GM08714 (cell line): Measurements from ENCODE around the gene TAOK2.
A peak's percentile ranks its signal among the peaks of the same experiment; 100 is the strongest.

Experiments
- H3K4me3 ChIP-seq: fragments of 200-500 bp; sonication (Bioruptor generic); 2 replicates; pipeline ENCODE4 v1.5.1; 2014; ENCODE audit warnings: mild to moderate bottlenecking, low read length, inconsistent platforms
- ZNF274 ChIP-seq: IDR thresholded peaks from 2 replicates; pipeline ENCODE4 v1.6.1; 2012; ENCODE audit warnings: mild to moderate bottlenecking, low read depth, low read length

The TAOK2 gene

GRCh38 chr16:29975811-29976511 lies 2.3 kb downstream of the TAOK2 start:
- no peak for TF ChIP-seq ZNF274
- peak overlapping the region; percentile 90 for H3K4me3 ChIP-seq

- TF ChIP-seq ZNF274, result no peak
- no peak overlapping the region for H3K4me3 ChIP-seq
Measured at GRCh38 chr16:29977063-29977825, 3.6 kb downstream of the TAOK2 start.

- no peak for TF ChIP-seq ZNF274
Measured at GRCh38 chr16:29978081-29978480, 4.4 kb downstream of the TAOK2 start.

GRCh38 chr16:29978564-29979270 lies 5.0 kb downstream of the TAOK2 start:
- H3K4me3 ChIP-seq, result no peak overlapping the region
- TF ChIP-seq ZNF274, result no peak

More at GRCh38 chr16:29978081-29978480, 4.4 kb downstream of the TAOK2 start:
- no peak overlapping the region for H3K4me3 ChIP-seq

- H3K4me3 ChIP-seq, result no peak overlapping the region
- no peak for TF ChIP-seq ZNF274
Measured at GRCh38 chr16:29982560-29983419, 9.1 kb downstream of the TAOK2 start.

GRCh38 chr16:29983420-29984136 lies 9.9 kb downstream of the TAOK2 start:
- no peak overlapping the region for H3K4me3 ChIP-seq
- no peak for TF ChIP-seq ZNF274

GRCh38 chr16:29984137-29984763 lies 10.6 kb downstream of the TAOK2 start:
- no peak for TF ChIP-seq ZNF274
- H3K4me3 ChIP-seq, result no peak overlapping the region

GRCh38 chr16:29984764-29985147 lies 11.1 kb downstream of the TAOK2 start:
- no peak for TF ChIP-seq ZNF274
- H3K4me3 ChIP-seq, result no peak overlapping the region

- no peak for TF ChIP-seq ZNF274
- H3K4me3 ChIP-seq, result no peak overlapping the region
Measured at GRCh38 chr16:29985271-29985811, 11.7 kb downstream of the TAOK2 start.

GRCh38 chr16:29986231-29986630 lies 12.6 kb downstream of the TAOK2 start:
- no peak for TF ChIP-seq ZNF274

GRCh38 chr16:29986931-29987330 lies 13.3 kb downstream of the TAOK2 start:
- no peak overlapping the region for H3K4me3 ChIP-seq

More at GRCh38 chr16:29986231-29986630, 12.6 kb downstream of the TAOK2 start:
- H3K4me3 ChIP-seq, result no peak overlapping the region

GRCh38 chr16:29987371-29988085 lies 13.9 kb downstream of the TAOK2 start:
- H3K4me3 ChIP-seq, result no peak overlapping the region
- no peak for TF ChIP-seq ZNF274

More at GRCh38 chr16:29986931-29987330, 13.3 kb downstream of the TAOK2 start:
- no peak for TF ChIP-seq ZNF274
